Dermis microvascular lymphatic vessel endothelial cell (primary cell): ENCODE measurements around the gene ANKS3. TPM values are rescaled to one million over a fixed set of nuclear protein-coding genes. Genes with fewer than 3 reads are reported as not detected.

Experiments
- DNase-seq, 2 donors: peaks; one replicate each; pipeline versions ENCODE4 v3.0.0 to v3.0.0-alpha.2; 2010; ENCODE audit warnings: low read depth in 2 of 2
- total RNA-seq: library from RNA; depleted of rRNA; stranded (reverse); fragments of >200 nt; gene quantifications from 2 replicates; pipeline ENCODE4 v1.2.1, GENCODE V29; 2014

The ANKS3 gene
- total RNA-seq, 1 donor from 2014 or later = 9.0 TPM

- peak; percentile 31 to 62 for DNase-seq
Observed at GRCh38 chr16:4650443-4651074, 83.5 kb downstream of the ANKS3 start.

GRCh38 chr16:4649744-4650442 is 84.2 kb downstream of the ANKS3 start:
- DNase-seq = no peak

- DNase-seq = no peak
Observed at GRCh38 chr16:4648917-4649316, 85.2 kb downstream of the ANKS3 start.

- no peak for DNase-seq
Observed at GRCh38 chr16:4647644-4647980, 86.5 kb downstream of the ANKS3 start.

- no peak for DNase-seq
Observed at GRCh38 chr16:4646773-4647643, 87.1 kb downstream of the ANKS3 start.

Other genes starting within 250 kb of the ANKS3 start
- 4.7 and 11.9 TPM in 2 replicates for gene CDIP1, start 195.5 kb downstream of the ANKS3 start, total RNA-seq
- gene C16orf96, start 177.9 kb downstream of the ANKS3 start, total RNA-seq = not detected in 2 replicates
- gene UBALD1, start 119.4 kb downstream of the ANKS3 start, total RNA-seq = 3.1 and 5.4 TPM in 2 replicates
- gene MGRN1, start 109.4 kb downstream of the ANKS3 start, total RNA-seq = 14.2 and 22.6 TPM in 2 replicates
- 24.1 and 33.3 TPM in 2 replicates for gene NUDT16L1, start 40.7 kb downstream of the ANKS3 start, total RNA-seq
- gene DNAAF8, start 266 bp upstream of the ANKS3 start, total RNA-seq = 0.13 TPM in 2 replicates
- gene ZNF500, start 32.9 kb upstream of the ANKS3 start, total RNA-seq = 4.4 and 5.8 TPM in 2 replicates
- not detected in 2 replicates for gene SEPTIN12, start 54.1 kb upstream of the ANKS3 start, total RNA-seq
- not detected in 2 replicates for gene SMIM22, start 61.1 kb upstream of the ANKS3 start, total RNA-seq
- 27.4 and 30.8 TPM in 2 replicates for gene ROGDI, start 68.4 kb upstream of the ANKS3 start, total RNA-seq
- 45.7 and 57.4 TPM in 2 replicates for gene GLYR1, start 113.0 kb upstream of the ANKS3 start, total RNA-seq
- 14.6 and 27.1 TPM in 2 replicates for gene UBN1, start 113.2 kb upstream of the ANKS3 start, total RNA-seq
- gene PPL, start 202.9 kb upstream of the ANKS3 start, total RNA-seq = 3.2 and 4.7 TPM in 2 replicates
- under 0.01 and 0.13 TPM in 2 replicates for gene SEC14L5, start 224.1 kb upstream of the ANKS3 start, total RNA-seq